ENCODE results near the gene TRPV5. TPM values are rescaled to one million over a fixed set of nuclear protein-coding genes. Genes with fewer than 3 reads are reported as not detected.

Gene TRPV5
- polyA plus RNA-seq, 2 of the 4 experiments (the other 2 are of a cell fraction), result not detected

DNA sequence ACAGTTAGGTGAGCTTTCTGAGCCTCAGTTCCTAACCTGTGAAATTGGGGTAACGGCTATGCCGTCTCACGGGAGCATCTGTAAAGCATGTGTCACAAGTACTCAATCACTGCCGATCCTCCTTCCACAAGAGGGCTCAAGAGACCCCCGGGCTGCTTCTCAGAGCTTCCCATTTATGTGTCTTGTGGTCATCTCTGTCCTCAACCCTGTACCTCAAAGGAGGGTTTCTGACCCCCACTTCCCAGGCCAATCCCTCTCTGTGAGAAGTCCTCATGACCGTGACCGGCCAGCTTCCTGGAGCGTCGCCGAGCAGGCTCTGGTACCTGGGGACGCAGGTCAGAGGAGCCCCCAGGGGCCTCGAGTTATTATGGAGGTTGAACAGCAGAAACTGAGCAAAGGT, 510 bp upstream of the TRPV5 start:
- H3K27ac ChIP-seq, result no peak overlapping the region
- H3K4me2 ChIP-seq, result no peak overlapping the region
- 24% methylated on average over 12 of the region's 12 CpGs for WGBS (ENCODE audit: missing lambda C conversion rate)
- no peak for ATAC-seq
- H3K4me3 ChIP-seq, result no peak overlapping the region
- no peak for TF ChIP-seq NFE2L2 (conservative IDR thresholded peaks at IDR 0.05; ENCODE audit: low read length)
- TF ChIP-seq EP300 (IDR thresholded peaks at IDR 0.05), result no peak
- no peak for TF ChIP-seq FOSL2 (IDR thresholded peaks at IDR 0.05)
- no peak for TF ChIP-seq FOSL2 (CRISPR knock-in tag; IDR thresholded peaks at IDR 0.05)
- no peak for TF ChIP-seq CHD4 (IDR thresholded peaks at IDR 0.05; ENCODE audit: borderline replicate concordance)
- no peak for TF ChIP-seq TP53 (CRISPR knock-in tag; IDR thresholded peaks at IDR 0.05)
- TF ChIP-seq BHLHE40 (IDR thresholded peaks at IDR 0.05; ENCODE audit: low read depth, low read length), result no peak
- TF ChIP-seq, protein P1, sequence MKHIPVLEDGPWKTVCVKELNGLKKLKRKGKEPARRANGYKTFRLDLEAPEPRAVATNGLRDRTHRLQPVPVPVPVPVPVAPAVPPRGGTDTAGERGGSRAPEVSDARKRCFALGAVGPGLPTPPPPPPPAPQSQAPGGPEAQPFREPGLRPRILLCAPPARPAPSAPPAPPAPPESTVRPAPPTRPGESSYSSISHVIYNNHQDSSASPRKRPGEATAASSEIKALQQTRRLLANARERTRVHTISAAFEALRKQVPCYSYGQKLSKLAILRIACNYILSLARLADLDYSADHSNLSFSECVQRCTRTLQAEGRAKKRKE (CRISPR knock-in tag; IDR thresholded peaks at IDR 0.05; ENCODE audit: low read depth), result no peak
- TF ChIP-seq, protein P2, sequence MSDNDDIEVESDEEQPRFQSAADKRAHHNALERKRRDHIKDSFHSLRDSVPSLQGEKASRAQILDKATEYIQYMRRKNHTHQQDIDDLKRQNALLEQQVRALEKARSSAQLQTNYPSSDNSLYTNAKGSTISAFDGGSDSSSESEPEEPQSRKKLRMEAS (IDR thresholded peaks at IDR 0.05), result no peak
- TF ChIP-seq CHD2 (IDR thresholded peaks at IDR 0.05; ENCODE audit: low read length, partially characterized antibody), result no peak
- no peak for TF ChIP-seq ZSCAN20 (CRISPR knock-in tag; IDR thresholded peaks at IDR 0.05)
- ChIA-PET CTCF (interaction anchor here (1.0 kb wide), 1 partner anchor 32 kb away, joined by 3 read pairs; no protein-coding TSS in a partner anchor), POLR2A (no interaction called here)
- no peak for FAIRE-seq
- H3K9me3 ChIP-seq, result no peaks in the 10 kb centered on the region
- no peak for DNase-seq (ENCODE audit: low read depth in 1 of 2, low spot score in 1 of 2)
- no peaks in the 10 kb centered on the region for H3K4me1 ChIP-seq

DNA sequence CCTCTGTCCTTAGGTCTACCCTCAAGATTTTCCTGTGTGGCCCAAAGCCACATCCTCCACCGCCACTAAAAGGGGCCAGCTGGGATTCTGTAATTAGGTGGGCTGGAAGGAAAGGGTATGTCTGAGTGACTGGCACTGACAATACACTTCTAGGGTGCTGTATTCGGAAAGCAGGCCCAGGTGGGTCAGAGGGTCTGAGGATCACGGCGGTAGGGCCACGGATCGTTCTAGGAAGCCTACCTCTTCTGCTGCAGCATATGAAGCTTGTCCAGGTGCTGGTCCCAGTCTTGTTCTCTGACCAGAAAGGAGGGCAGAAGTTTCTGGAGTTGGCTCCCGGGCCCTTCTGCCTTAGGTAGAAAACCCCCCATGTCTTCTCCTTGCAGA, 462 bp downstream of the TRPV5 start:
- CTCF ChIA-PET, result interaction anchor here (1.0 to 1.1 kb wide), 2 partner anchors 31 to 67 kb away, joined by 3 read pairs; no protein-coding TSS in a partner anchor
- 38% methylated on average over 7 of the region's 7 CpGs for WGBS (ENCODE audit: missing lambda C conversion rate)
- DNase-seq (ENCODE audit: low read depth in 1 of 2, low spot score in 1 of 2), result no peak
- no peaks in the 10 kb centered on the region for H3K4me1 ChIP-seq
- FAIRE-seq, result no peak
- H3K4me2 ChIP-seq, result no peak overlapping the region
- TF ChIP-seq MYC (IDR thresholded peaks at IDR 0.05; ENCODE audit: borderline replicate concordance, low read length) (no peak), POLR2A (IDR thresholded peaks at IDR 0.05; ENCODE audit: low read length) (no peak), NFE2L2 (conservative IDR thresholded peaks at IDR 0.05; ENCODE audit: low read length) (no peak), ZSCAN20 (CRISPR knock-in tag; IDR thresholded peaks at IDR 0.05) (no peak), TFCP2L1 (CRISPR knock-in tag; IDR thresholded peaks at IDR 0.05) (no peak), MAZ (IDR thresholded peaks at IDR 0.05; ENCODE audit: borderline replicate concordance, low read depth, low read length) (no peak), CBX8 (IDR thresholded peaks at IDR 0.05) (no peak), FOSL2 (IDR thresholded peaks at IDR 0.05) (no peak), FOSL2 (CRISPR knock-in tag; IDR thresholded peaks at IDR 0.05) (no peak), EHF (CRISPR knock-in tag; IDR thresholded peaks at IDR 0.05) (no peak), HOXB5 (CRISPR knock-in tag; IDR thresholded peaks at IDR 0.05) (no peak), RNF2 (IDR thresholded peaks at IDR 0.05; ENCODE audit: borderline replicate concordance, low read depth) (no peak), CHD4 (IDR thresholded peaks at IDR 0.05; ENCODE audit: borderline replicate concordance) (no peak), ZNF302 (CRISPR knock-in tag; IDR thresholded peaks at IDR 0.05) (no peak), ESRRA (IDR thresholded peaks at IDR 0.05; ENCODE audit: borderline replicate concordance, low read length) (no peak), ZC3H11A (IDR thresholded peaks at IDR 0.05) (no peak), NPAS2 (CRISPR knock-in tag; IDR thresholded peaks at IDR 0.05; ENCODE audit: borderline replicate concordance) (no peak)
- TF ChIP-seq, protein P1 (CRISPR knock-in tag; IDR thresholded peaks at IDR 0.05; ENCODE audit: low read depth), result no peak
- TF ChIP-seq, protein P3, sequence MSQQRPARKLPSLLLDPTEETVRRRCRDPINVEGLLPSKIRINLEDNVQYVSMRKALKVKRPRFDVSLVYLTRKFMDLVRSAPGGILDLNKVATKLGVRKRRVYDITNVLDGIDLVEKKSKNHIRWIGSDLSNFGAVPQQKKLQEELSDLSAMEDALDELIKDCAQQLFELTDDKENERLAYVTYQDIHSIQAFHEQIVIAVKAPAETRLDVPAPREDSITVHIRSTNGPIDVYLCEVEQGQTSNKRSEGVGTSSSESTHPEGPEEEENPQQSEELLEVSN (IDR thresholded peaks at IDR 0.05; ENCODE audit: borderline replicate concordance, low read depth), result no peak
- POLR2A ChIA-PET, result no interaction called here
- no peak for ATAC-seq
- H3K27ac ChIP-seq, result no peak overlapping the region
- no peak overlapping the region for H3K4me3 ChIP-seq
- H3K9me3 ChIP-seq, result no peaks in the 10 kb centered on the region

Data from A549 (cell line).